Measurements from ENCODE around the gene COL5A2. TPM values are rescaled to one million over a fixed set of nuclear protein-coding genes. Genes with fewer than 3 reads are reported as not detected.
A peak's percentile ranks its signal among the peaks of the same experiment; 100 is the strongest.

Gene COL5A2
- total RNA-seq, 1 donor from 2014 or later: 23.7 TPM

GRCh38 chr2:189116979-189117378 lies 62.6 kb downstream of the COL5A2 start:
- Mint-ChIP-seq H3K27ac (ENCODE audit: unreplicated experiment) (no peak overlapping the region), H3K4me3 (ENCODE audit: unreplicated experiment) (no peak overlapping the region), H3K4me1 (ENCODE audit: low read depth, unreplicated experiment) (peaks cover 12% of the 10 kb centered on the region), H3K36me3 (ENCODE audit: unreplicated experiment) (no peaks in the 10 kb centered on the region), H3K27me3 (ENCODE audit: unreplicated experiment) (no peaks in the 10 kb centered on the region), H3K9me3 (ENCODE audit: unreplicated experiment) (no peaks in the 10 kb centered on the region)
- DNase-seq: no peak
- TF ChIP-seq, protein P1, sequence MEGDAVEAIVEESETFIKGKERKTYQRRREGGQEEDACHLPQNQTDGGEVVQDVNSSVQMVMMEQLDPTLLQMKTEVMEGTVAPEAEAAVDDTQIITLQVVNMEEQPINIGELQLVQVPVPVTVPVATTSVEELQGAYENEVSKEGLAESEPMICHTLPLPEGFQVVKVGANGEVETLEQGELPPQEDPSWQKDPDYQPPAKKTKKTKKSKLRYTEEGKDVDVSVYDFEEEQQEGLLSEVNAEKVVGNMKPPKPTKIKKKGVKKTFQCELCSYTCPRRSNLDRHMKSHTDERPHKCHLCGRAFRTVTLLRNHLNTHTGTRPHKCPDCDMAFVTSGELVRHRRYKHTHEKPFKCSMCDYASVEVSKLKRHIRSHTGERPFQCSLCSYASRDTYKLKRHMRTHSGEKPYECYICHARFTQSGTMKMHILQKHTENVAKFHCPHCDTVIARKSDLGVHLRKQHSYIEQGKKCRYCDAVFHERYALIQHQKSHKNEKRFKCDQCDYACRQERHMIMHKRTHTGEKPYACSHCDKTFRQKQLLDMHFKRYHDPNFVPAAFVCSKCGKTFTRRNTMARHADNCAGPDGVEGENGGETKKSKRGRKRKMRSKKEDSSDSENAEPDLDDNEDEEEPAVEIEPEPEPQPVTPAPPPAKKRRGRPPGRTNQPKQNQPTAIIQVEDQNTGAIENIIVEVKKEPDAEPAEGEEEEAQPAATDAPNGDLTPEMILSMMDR (IDR thresholded peaks at IDR 0.05; ENCODE audit: partially characterized antibody, unreplicated experiment): no peak

DNA sequence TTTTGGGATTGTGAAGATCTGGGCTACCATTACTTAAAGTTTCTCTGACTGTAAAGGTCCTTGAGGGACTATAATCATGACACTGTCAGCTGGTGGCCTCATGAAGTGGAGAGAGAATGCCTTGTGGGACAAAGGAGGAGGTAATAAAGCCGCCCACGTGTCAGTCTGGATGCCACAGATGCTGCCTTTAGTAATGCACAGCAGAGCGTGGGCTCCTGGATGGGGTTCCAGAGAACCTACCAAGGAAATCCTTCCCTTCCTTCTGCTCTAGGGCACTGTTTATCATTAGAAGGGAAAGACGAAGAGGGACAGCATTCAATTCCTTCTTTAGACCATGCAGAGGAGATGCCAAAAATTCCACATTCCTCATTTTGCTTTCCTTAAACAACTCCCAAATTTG lies 63.5 kb downstream of the COL5A2 start:
- H3K36me3 Mint-ChIP-seq (ENCODE audit: unreplicated experiment): no peaks in the 10 kb centered on the region
- H3K27ac Mint-ChIP-seq (ENCODE audit: unreplicated experiment): no peak overlapping the region
- TF ChIP-seq, protein P1 (IDR thresholded peaks at IDR 0.05; ENCODE audit: partially characterized antibody, unreplicated experiment): no peak
- DNase-seq: peak; percentile 14
- no peaks in the 10 kb centered on the region for H3K9me3 Mint-ChIP-seq (ENCODE audit: unreplicated experiment)
- no peak overlapping the region for H3K4me3 Mint-ChIP-seq (ENCODE audit: unreplicated experiment)
- no peaks in the 10 kb centered on the region for H3K27me3 Mint-ChIP-seq (ENCODE audit: unreplicated experiment)
- H3K4me1 Mint-ChIP-seq (ENCODE audit: low read depth, unreplicated experiment): peaks cover 12% of the 10 kb centered on the region

DNA sequence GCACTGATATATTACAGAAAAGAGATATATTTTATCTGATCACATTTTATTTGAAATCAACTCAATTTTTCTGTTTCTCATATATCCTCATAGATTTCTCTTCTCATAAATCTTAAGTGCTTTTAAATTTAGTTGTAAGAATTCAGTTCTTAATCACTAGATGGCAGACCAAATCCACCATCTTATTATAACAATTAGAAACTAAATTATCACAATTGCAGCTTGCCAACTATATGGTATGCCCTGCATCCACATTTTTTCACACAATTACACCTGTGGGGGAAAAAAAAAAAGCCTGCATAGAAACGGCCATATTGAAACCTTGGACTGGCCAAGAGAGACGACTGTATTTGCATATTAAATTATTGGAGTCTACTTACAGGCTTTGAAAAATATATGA lies 64.4 kb downstream of the COL5A2 start:
- Mint-ChIP-seq H3K4me3 (ENCODE audit: unreplicated experiment) (no peak overlapping the region), H3K4me1 (ENCODE audit: low read depth, unreplicated experiment) (peaks cover 16% of the 10 kb centered on the region), H3K27me3 (ENCODE audit: unreplicated experiment) (no peaks in the 10 kb centered on the region), H3K27ac (ENCODE audit: unreplicated experiment) (no peak overlapping the region), H3K9me3 (ENCODE audit: unreplicated experiment) (no peaks in the 10 kb centered on the region), H3K36me3 (ENCODE audit: unreplicated experiment) (no peaks in the 10 kb centered on the region)
- no peak for DNase-seq
- TF ChIP-seq, protein P1 (IDR thresholded peaks at IDR 0.05; ENCODE audit: partially characterized antibody, unreplicated experiment): no peak

DNA sequence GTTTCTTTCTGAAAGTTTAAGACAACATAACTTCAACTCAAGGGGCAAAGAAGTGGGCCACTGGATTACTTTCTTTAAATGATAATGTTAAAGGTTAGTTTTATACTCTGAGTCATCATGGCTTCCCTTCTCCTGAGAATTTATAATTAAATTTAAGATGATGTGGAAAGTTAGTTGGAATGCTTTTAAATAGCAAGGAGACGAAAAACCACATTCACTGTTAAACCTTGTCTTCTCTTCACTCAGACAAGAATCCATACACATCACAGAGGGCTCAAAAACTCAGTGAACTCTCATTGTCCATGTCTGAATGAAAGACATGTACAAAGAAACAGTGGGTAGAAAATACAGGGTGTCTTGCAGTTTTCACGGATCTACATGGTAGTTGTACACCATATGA lies 65.6 kb downstream of the COL5A2 start:
- Mint-ChIP-seq H3K36me3 (ENCODE audit: unreplicated experiment) (no peaks in the 10 kb centered on the region), H3K27me3 (ENCODE audit: unreplicated experiment) (no peaks in the 10 kb centered on the region), H3K4me1 (ENCODE audit: low read depth, unreplicated experiment) (peaks cover 16% of the 10 kb centered on the region), H3K4me3 (ENCODE audit: unreplicated experiment) (no peak overlapping the region), H3K9me3 (ENCODE audit: unreplicated experiment) (no peaks in the 10 kb centered on the region), H3K27ac (ENCODE audit: unreplicated experiment) (no peak overlapping the region)
- TF ChIP-seq, protein P1 (IDR thresholded peaks at IDR 0.05; ENCODE audit: partially characterized antibody, unreplicated experiment): no peak
- DNase-seq: no peak

- Mint-ChIP-seq H3K27ac (ENCODE audit: unreplicated experiment) (no peak overlapping the region), H3K9me3 (ENCODE audit: unreplicated experiment) (no peaks in the 10 kb centered on the region), H3K27me3 (ENCODE audit: unreplicated experiment) (no peaks in the 10 kb centered on the region), H3K4me1 (ENCODE audit: low read depth, unreplicated experiment) (peaks cover 12% of the 10 kb centered on the region), H3K4me3 (ENCODE audit: unreplicated experiment) (no peak overlapping the region), H3K36me3 (ENCODE audit: unreplicated experiment) (no peaks in the 10 kb centered on the region)
- no peak for DNase-seq
- TF ChIP-seq, protein P1 (IDR thresholded peaks at IDR 0.05; ENCODE audit: partially characterized antibody, unreplicated experiment): no peak
Observed at GRCh38 chr2:189111063-189111715, 68.4 kb downstream of the COL5A2 start.
